Posterior cingulate gyrus (tissue), 11 donors: ENCODE results near the gene ZNF234.
"Not testable (repeated sequence)": the region's sequence is repeated elsewhere in the genome, so short reads cannot be mapped to it uniquely, and the experiment has no call there.

Experiments
- DNase-seq, 10 donors: peaks; one replicate each; pipeline versions ENCODE4 v3.0.0 to v3.0.0-alpha.2; 2020 to 2021; ENCODE audit warnings: mixed read lengths in 3 of 10
- intact Hi-C: fragments of 100-400 bp; cut with DNase I; formaldehyde crosslinking; loops from one replicate; pipeline ENCODE4 v1.15.1; 2023

Gene ZNF234

DNA sequence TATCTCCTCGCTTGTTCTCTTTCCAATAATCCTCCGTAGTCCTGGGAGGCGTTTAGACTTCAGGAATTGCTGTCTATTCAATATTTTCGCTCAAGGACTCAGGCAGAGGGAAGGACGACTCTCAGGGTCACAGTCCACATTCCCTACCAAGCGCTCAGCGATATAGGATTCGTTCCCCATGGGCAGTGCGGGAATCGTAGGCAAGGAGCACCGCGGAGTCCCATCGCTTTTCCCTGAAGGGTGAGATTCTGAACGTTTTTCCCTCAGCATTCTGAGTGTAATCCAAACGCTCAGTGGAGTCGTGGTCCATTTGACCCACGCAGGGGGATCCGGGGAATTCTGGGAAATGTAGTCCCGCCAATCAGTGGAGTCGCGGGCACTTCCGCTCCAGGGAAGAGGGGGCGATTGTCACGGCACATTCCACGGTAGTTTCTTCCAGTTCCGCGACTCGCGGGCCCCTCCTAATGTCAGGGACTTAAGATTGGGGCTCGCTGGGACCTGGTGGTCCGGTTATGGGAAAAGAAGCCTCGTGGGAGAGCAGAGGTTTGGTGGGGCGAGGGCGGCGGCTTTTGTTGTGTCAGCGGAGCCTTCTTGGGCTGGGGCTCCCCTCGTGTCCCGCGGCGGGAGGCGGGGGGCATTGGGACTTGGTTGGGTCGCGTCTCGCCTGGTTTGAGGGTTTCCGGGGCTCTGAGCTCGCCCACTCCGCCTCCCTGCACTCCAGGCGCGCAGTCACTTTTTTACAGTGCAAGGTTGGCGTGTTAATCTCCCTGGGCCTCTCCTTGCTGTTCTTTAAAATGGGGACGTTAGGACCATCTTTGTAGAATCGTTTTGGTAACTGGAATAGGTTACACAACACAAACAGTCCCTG lies at the start of gene ZNF234:
ZNF234 (plus strand) TSS at position 364 of the 868 bp plus-strand sequence. CDS start 3,079 bp downstream, outside the sequence.
- intact Hi-C loops = loop anchor here (1.0 kb wide), 2 partner anchors 23 to 69 kb away; partner anchors contain the start of gene ZNF284
- peak; percentile 78 to 97 (median 90) for DNase-seq

DNA sequence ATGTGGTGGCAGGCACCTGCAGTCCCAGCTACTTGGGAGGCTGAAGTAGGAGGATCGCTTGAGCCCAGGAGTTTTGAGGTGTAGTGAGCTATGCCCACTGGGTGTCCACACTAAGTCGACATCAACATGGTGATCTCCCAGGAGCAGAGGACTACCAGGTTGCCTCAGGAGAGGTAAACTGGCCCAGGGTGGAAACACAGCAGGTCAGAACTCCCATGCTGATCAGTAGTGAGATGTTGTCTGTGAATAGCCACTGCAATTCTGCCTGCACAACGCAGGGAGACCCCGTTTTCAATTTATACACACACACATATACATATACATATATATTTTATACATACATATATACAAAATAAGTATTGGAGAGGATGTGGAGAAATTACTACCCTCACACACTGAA lies 49.2 kb upstream of the ZNF234 start:
- intact Hi-C loops = no loop called here
- no peak for DNase-seq

DNA sequence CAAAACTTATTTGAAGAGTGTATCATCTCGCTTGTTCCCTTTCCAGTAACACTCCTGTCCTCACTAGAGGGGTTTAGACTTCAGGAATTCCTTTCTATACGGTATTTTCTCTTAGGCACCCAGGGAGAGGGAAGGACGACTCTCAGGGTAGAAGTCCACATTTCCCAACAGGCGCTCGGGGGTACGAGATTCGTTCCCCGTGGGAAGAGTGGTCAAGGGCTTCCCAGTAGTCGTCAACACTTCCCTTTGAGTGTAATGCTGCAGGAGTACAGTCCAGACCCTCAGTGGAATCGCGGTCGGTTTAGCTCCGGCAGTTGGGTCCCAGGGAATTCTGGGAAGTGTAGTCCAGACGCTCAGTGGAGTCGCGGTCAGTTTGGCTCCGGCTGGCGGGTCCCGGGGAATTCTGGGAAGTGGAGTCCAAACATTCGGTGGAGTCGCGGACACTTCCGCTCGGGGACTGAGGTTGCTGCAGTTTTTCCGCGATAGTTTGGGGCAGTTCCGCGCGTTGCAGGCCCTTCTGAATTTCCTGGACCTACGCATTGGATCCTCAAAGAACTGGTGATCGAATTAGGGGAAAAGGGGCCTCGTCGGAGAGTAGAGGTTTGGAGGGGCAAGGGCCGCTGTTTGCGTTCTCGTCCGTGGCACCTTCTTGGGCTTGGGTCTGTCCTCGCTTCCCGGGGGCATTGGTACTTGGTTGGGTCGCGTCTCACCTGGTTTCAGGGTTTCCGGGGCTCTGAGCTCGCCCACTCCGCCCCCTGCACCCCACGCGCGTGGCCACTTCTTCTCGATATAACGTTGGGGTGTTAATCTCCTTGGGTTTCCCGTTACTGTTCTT lies 47.2 kb upstream of the ZNF234 start, which contains the start of gene ZNF224:
ZNF224 (plus strand) TSS at position 431 of the 835 bp plus-strand sequence. CDS start 3,513 bp downstream, outside the sequence.
- intact Hi-C loops = loop anchor here (1.0 to 2.0 kb wide), 3 partner anchors 19 to 71 kb away; partner anchors contain the start of genes ZNF225 and ZNF226
- DNase-seq = peak; percentile 91 to 99 (median 94)

DNA sequence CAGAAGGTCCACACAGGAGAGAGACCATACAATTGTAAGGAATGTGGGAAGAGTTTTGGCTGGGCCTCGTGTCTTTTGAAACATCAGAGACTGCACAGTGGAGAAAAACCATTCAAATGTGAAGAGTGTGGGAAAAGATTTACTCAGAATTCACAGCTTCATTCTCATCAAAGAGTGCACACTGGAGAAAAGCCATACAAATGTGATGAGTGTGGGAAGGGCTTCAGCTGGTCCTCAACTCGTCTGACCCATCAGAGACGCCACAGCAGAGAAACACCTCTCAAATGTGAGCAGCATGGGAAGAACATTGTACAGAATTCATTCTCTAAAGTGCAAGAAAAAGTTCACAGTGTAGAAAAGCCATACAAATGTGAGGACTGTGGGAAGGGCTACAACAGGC lies 33.6 kb upstream of the ZNF234 start:
- intact Hi-C loops = no loop called here
- no peak for DNase-seq

DNA sequence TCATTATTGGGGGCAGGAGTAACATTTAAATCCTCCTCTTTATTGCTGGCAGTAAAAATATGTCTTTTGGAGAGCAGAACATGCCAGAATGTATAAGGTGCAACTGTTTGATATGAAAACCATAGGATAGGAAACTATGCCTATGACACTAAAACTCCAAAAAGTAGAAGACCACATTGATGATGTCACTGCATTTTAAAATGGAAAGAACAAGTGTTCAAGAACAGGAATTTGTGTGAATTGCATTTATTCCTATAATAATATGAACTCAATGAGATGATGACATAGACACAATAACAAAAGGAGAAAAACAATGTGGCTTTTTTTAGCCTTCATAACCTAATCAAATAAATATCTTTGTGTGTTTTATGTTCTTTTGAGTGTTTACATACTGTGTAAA lies 31.9 kb upstream of the ZNF234 start:
- no peak for DNase-seq
- intact Hi-C loops = no loop called here

DNA sequence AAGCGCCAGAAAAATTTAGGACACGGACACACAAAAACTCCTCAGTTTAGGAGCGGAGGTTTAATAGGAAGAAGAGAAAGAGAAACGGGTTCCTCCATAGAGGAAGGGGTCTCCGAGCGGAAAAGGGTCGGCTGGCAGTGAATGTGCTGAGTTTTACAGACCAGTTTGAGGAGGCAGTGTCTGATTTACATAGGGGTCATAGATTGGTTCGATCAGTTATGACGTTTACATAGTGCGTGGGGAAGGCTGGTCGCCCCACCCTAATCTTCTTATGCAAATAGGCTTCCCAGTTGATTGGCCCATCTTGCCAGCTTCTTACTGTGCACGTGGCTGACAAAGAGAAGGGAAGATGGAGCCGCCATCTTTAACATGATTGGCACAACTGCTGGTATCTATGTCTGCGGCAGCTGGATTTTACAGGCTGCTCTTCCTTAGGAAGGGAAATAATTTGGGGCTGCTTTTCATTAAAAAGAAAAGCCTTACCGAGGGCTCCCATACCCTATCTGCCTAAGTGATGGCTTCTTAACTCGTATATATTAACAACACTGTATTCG lies 29.4 kb upstream of the ZNF234 start:
- intact Hi-C loops = loop anchor here (2.0 to 5.0 kb wide), 2 partner anchors 95 to 193 kb away; partner anchors contain the start of gene ZNF235
- no peak for DNase-seq

DNA sequence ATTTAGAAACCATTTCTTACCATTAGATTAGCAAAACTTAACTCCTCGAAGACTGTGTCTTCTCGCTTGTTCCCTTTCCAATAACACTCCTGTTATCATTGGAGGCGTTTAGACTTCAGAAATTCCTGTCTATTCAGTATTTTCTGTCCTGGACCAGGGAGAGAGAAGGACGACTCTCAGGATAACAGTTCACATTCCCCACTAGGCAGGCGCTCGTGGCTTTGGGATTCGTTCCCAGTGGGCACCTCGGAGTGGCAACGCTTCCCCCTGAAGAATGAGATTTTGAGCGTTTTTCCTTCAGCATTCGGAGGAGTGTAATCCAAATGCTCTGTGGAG lies 28.6 kb upstream of the ZNF234 start:
- DNase-seq = no peak
- intact Hi-C loops = loop anchor here (1.0 to 5.0 kb wide), 7 partner anchors 18 to 192 kb away; partner anchors contain the start of genes ZNF224, ZNF230, ZNF235 and ZNF284

DNA sequence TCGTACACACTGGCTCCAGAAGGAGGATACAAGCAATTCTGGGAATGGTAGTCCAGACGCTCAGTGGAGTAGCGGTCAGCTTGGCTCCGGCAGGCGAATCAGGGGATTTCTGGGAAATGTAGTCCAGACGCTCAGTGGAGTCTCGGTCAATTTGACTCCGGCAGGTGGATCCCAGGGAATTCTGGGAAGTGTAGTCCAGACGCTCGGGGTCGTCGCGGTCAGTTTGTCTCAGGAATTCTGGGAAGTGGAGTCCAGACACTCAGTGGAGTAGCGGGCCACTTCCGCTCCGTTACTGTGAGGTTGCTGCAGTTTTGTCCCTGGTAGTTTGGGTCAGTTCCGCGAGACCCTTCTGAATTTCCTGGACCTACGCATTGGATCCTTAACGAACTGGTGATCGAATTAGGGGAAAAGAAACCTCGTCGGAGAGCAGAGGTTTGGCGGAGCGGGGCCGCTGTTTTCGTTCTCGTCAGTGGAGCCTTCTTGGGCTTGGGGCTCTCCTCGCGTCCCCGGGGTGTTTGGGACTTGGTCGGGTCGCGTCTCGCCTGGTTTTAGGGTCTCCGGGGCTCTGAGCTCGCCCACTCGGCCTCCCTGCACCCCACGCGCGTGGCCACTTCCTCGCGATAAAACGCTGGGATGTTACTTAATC lies 28.1 kb upstream of the ZNF234 start, which contains the start of gene ZNF225:
ZNF225 (plus strand) TSS at position 262 of the 646 bp plus-strand sequence. CDS start 2,429 bp downstream, outside the sequence.
- peak; percentile 96 to 99 (median 97) for DNase-seq
- intact Hi-C loops = loop anchor here (1.0 to 5.0 kb wide), 7 partner anchors 19 to 192 kb away; partner anchors contain the start of genes ZNF224, ZNF230, ZNF235 and ZNF284

DNA sequence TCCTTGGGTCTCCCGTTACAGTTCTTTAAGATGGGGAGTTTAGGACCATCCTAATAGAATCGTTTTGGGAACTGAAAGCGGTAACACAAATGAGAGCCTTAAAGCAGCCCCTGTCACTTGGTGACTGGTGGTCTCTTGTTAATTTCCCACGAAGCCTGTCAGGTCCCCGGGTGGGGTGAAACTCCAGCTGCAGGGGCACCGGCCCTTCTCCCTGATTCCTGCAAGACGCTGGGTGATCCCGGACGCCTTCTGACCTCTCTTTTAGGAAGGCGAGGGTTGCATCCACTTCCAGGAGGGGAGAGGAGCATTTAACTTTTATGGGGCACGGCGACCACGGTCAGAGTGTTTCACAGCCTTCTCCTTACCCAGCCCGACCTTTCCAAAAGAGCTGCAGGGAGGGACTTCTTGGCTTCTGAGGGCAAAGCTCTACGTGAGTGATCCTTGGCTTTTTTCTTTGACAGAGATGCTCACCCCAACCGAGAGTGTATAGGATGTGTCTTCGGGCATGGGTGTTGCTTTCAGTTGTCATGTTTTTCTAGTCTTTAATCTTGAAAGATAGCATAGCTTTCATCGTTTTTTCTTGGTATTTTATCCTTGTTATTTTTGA lies 27.5 kb upstream of the ZNF234 start:
- intact Hi-C loops = loop anchor here (1.0 to 5.0 kb wide), 7 partner anchors 20 to 191 kb away; partner anchors contain the start of genes ZNF224, ZNF230, ZNF235 and ZNF284
- peak in 1 of 10 donors; percentile 80 for DNase-seq

DNA sequence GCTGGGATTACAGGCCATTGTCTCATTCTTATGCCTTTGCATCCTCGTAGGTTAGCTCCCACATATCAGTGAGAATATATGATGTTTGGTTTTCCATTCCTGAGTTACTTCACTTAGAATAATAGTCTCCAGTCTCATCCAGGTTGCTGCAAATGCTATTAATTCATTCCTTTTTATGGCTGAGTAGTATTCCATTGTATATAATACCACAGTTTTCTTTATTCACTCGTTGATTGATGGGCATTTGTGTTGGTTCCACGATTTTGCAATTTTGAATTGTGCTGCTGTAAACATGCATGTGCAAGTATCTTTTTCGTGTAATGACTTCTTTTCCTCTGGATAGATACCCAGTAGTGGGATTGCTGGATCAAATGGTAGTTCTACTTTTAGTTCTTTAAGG lies 20.2 kb upstream of the ZNF234 start:
- intact Hi-C loops, DNase-seq: not testable (repeated sequence)

DNA sequence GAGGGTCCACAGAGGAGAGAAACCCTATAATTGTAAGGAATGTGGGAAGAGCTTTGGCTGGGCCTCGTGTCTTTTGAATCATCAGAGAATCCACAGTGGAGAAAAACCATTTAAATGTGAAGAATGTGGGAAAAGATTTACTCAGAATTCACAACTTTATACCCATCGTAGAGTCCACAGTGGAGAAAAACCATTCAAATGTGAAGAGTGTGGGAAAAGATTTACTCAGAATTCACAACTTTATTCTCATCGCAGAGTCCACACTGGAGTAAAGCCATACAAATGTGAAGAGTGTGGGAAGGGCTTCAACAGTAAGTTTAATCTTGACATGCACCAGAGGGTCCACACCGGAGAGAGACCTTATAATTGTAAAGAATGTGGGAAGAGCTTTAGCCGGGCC lies 9.4 kb upstream of the ZNF234 start:
- intact Hi-C loops = no loop called here
- DNase-seq = no peak

DNA sequence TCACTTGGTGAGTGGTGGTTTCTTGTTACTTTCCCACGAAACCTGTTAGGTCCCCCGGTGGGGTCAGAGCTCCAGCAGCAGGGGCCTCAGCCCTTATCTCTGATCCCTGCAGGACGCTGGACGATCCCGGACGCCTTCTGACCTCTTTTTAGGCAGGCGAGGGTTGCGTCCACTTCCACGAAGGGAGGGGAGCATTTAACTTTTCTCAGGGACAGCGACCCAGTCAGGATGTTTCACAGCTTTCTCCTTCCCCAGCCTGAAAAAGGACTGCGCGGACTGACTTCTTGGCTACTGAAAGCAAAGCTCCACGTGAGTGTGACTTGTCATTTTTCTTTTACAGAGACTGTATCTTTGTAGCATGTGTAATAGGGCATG lies 692 bp downstream of the ZNF234 start:
- intact Hi-C loops = no loop called here
- no peak for DNase-seq

DNA sequence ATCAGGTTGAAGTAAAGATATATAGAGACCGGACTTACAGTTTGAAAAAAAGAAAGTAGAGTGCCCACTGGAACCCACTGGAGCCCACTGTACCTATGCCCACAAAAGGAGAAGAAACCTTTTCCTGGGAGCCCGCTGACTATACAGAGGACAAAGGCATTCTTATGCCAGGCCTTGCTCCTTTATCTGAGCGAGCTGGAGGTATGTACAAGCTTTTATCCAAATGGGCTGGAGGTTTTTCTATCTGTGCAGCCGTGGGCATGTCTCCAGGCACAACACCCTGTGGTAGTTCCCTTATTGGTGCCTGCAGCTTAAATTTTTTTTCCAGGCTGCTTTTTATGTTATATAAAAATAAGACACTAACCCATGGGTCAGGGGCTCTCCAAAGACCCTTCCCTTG lies 8.4 kb downstream of the ZNF234 start:
- intact Hi-C loops = no loop called here
- no peak for DNase-seq

DNA sequence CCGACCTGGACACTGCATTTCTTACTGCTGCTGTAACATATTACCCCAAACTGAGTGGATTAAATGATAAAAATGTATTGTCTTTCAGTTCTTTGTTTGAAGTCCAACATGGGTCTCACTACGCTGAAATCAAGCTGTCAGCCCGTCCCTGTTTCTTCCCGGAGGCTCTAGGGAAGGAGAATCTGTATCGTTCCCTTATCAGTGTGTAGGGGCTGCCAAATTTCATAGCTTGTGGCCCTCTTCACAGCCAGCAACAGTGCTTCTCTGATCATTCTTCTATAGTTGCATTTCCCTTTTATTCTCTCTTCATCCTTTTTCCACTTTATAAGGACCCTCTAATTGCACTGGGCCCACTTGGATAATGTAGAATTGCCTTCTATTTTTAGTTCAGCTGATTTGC lies 10.1 kb downstream of the ZNF234 start:
- intact Hi-C loops = no loop called here
- DNase-seq = no peak

DNA sequence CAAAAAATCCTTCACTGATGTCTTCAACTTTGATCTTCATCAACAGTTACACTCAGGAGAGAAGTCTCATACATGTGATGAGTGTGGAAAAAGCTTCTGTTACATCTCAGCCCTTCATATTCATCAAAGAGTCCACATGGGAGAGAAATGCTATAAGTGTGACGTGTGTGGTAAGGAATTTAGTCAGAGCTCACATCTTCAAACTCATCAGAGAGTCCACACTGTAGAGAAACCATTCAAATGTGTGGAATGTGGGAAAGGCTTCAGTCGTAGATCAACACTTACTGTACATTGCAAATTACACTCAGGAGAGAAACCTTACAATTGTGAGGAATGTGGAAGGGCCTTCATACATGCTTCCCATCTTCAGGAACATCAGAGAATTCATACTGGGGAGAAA lies 15.1 kb downstream of the ZNF234 start:
- no peak for DNase-seq
- intact Hi-C loops = no loop called here

DNA sequence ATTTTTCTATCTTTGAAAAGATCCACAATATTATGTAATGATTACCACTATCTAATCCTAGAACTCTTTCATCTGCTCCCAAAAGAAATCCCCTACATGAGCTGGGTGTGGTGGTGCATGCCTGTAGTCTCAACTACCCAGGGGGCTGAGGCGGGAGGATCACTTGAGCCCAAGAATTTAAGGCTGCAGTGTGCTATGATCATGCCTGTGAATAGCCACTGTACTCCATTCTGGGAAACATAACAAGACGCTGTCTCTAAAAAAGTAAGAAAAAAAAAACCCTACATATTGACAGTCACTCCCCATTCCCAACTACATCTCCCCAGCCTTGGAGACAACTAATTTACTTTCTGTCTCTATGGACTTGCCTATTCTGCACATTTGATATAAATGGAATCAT lies 22.4 kb downstream of the ZNF234 start:
- intact Hi-C loops = loop anchor here (1.0 to 2.0 kb wide), 5 partner anchors 22 to 113 kb away; partner anchors contain the start of genes ZNF224, ZNF225 and ZNF234
- DNase-seq = no peak

DNA sequence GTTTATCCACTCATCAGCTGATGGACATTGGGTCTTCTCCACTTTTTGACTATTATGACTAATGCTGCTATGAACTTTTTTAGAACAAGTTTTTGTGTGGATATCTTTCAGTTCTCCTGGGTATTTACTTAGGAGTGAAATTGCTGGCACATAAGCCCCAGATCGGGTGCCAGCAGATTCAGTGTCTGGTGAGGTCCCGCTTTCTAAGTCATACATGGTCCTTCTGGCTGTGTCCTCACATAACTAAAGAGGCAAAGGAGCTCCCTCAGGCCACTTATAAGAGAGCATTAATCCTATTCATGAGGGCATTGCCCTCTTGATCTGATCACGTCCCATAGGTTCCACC lies 22.9 kb downstream of the ZNF234 start:
- intact Hi-C loops = loop anchor here (1.0 to 2.0 kb wide), 5 partner anchors 23 to 113 kb away; partner anchors contain the start of genes ZNF224, ZNF225 and ZNF234
- no peak for DNase-seq

DNA sequence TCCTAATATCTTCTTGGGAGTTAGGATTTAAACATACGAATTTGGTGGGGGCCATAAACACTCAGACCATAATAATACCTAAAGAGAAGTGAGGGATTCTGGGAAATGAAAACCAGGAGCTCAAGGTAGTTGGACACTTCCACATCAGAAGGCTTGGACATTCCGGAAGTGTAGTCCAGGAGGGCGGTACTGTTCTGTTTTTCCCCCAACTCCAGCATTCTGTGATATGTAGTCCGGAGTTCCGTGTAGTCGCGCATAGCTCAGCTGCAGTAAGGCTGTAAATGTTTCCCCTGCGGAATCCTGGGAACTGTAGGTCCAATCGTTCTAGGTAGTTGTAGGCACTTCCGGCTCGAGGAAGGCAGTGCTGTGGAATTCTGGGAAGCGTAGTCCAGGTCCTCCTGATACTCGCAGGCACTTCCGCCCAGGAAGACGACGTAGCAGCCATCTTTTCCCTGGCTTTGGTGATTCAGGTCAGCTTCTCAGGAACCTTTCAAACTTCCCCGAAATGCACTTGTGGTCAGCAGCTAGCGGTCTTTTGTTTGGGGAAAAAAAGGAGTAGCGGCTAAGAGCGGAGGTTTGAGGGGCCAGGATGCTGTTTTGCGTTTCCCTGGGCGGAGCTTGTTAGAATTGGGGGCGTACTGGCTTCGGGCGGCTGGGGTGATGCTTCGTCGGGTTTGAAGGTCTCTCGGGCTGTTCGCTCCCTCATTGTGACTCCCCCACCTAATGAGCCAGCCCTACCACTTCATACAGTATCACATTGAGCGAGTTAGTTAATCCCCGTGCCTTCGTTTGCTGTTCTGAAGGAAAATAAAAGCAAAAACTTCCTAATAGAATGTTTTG lies 23.5 kb downstream of the ZNF234 start, which contains the start of gene ZNF226:
ZNF226 (plus strand) TSS at position 428 of the 840 bp plus-strand sequence. CDS start 4,981 bp downstream, outside the sequence.
- peak; percentile 88 to 98 (median 92) for DNase-seq
- intact Hi-C loops = loop anchor here (1.0 to 2.0 kb wide), 5 partner anchors 24 to 114 kb away; partner anchors contain the start of genes ZNF224, ZNF225 and ZNF234
